Measurements from ENCODE around the gene PAF1. TPM values are rescaled to one million over a fixed set of nuclear protein-coding genes. Genes with fewer than 3 reads are reported as not detected.

Gene PAF1
- total and polyA plus RNA-seq, 4 donors = 13.7 to 29.4 (median 18.9) TPM

DNA sequence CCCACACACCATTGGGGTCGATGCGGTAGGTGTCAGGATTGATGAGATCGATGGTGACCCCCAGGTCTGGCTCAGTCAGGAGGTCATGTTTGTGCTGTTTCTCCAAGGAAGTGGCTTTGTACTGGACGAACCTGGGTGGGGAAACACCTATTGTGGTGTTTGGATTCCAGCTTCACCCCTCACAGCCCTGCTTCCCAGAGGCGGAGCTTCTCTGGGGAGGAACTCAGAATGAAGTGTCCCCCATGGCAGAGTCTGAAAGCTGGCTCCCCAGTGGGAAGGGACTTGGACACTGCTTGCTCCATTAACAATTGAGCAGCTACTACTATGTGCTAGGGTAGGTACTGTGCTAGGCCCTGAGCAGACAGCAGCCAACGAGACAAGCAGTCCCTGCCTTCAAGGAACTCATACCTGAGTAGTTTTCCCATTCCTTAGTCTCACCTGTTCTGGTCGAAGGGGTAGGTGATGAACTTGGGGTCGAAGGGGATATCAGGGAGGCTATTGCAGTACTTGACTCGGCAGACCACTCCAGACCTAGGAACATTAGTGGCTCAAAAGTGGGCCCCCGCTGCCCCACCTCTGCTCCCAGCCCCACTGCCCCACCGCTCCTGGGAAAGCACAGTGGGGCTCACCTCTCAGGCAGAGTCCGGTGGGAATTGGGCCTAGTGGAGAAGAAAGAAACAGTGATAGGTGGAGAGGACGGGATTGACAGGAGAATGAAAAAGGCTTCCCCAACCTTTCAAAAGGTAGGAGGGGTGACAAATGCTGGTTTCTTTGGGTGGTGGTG is 1.1 kb downstream of the PAF1 start:
- peak overlapping the region; percentile 71 to 89 (median 81) for H3K4me3 ChIP-seq (ENCODE audit: low read depth in 1 of 3, low read length in 3 of 3)
- no peaks in the 10 kb centered on the region for H3K27me3 ChIP-seq (ENCODE audit: control insufficient read depth in 4 of 4, insufficient read depth in 4 of 4, low read length in 3 of 4)
- H3K9me3 ChIP-seq (ENCODE audit: control insufficient read depth in 4 of 4, low read length in 3 of 4) = no peaks in the 10 kb centered on the region
- WGBS = 71% methylated on average over 13 of the region's 13 CpGs
- no peak for DNase-seq (ENCODE audit: low spot score)
- peaks cover 7 to 46% (median 29%) of the 10 kb centered on the region in 4 donors for H3K36me3 ChIP-seq (ENCODE audit: control insufficient read depth in 4 of 4, insufficient read depth in 3 of 4, low read depth in 1 of 4, low read length in 3 of 4)
- H3K9ac ChIP-seq (ENCODE audit: low read depth in 1 of 2, low read length in 2 of 2) = peak overlapping the region; percentile 84 to 85
- TF ChIP-seq TAF1 (conservative IDR thresholded peaks at IDR 0.05) (no peak), NR2F2 (IDR thresholded peaks at IDR 0.05) (no peak), RAD21 (IDR thresholded peaks at IDR 0.05) (no peak), SP1 (IDR thresholded peaks at IDR 0.05) (no peak)
- H3K27ac ChIP-seq (ENCODE audit: low read depth in 1 of 2, low read length in 2 of 2) = peak overlapping the region; percentile 8 to 98
- peaks cover 3 to 21% (median 15%) of the 10 kb centered on the region in 4 donors for H3K4me1 ChIP-seq (ENCODE audit: control insufficient read depth in 4 of 4, insufficient read depth in 4 of 4, low read length in 3 of 4)

DNA sequence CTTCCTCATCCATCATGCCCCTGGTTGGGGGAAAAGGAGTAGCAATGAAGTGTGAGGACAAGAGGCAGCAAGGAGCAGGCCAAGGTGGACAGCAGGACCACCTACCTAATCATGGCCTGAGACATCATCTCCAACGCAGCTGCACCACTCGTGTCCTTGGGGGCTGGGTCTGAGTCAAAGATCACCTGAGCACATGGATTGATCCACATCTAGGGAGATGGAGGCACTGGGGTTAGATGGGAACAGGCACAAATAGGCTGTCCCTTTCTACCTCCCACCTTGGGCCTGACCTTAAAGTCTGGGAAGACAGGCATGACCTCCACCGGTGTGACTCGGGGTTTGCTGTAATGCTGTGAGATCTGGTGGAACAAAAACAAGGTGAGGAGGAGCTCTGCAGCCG is 2.2 kb downstream of the PAF1 start:
- Histone ChIP-seq H3K36me3 (ENCODE audit: control insufficient read depth in 4 of 4, insufficient read depth in 3 of 4, low read depth in 1 of 4, low read length in 3 of 4) (peaks cover 7 to 46% (median 30%) of the 10 kb centered on the region in 4 donors), H3K4me1 (ENCODE audit: control insufficient read depth in 4 of 4, insufficient read depth in 4 of 4, low read length in 3 of 4) (peaks cover 3 to 21% (median 15%) of the 10 kb centered on the region in 4 donors), H3K9ac (ENCODE audit: low read depth in 1 of 2, low read length in 2 of 2) (no peak overlapping the region), H3K27ac (ENCODE audit: low read depth in 1 of 2, low read length in 2 of 2) (no peak overlapping the region), H3K4me3 (ENCODE audit: low read depth in 1 of 3, low read length in 3 of 3) (no peak overlapping the region), H3K27me3 (ENCODE audit: control insufficient read depth in 4 of 4, insufficient read depth in 4 of 4, low read length in 3 of 4) (no peaks in the 10 kb centered on the region), H3K9me3 (ENCODE audit: control insufficient read depth in 4 of 4, low read length in 3 of 4) (no peaks in the 10 kb centered on the region)
- 91% methylated on average over 5 of the region's 5 CpGs for WGBS
- no peak for DNase-seq (ENCODE audit: low spot score)
- TF ChIP-seq JUND (IDR thresholded peaks at IDR 0.05) = no peak
- TF ChIP-seq, protein P1, sequence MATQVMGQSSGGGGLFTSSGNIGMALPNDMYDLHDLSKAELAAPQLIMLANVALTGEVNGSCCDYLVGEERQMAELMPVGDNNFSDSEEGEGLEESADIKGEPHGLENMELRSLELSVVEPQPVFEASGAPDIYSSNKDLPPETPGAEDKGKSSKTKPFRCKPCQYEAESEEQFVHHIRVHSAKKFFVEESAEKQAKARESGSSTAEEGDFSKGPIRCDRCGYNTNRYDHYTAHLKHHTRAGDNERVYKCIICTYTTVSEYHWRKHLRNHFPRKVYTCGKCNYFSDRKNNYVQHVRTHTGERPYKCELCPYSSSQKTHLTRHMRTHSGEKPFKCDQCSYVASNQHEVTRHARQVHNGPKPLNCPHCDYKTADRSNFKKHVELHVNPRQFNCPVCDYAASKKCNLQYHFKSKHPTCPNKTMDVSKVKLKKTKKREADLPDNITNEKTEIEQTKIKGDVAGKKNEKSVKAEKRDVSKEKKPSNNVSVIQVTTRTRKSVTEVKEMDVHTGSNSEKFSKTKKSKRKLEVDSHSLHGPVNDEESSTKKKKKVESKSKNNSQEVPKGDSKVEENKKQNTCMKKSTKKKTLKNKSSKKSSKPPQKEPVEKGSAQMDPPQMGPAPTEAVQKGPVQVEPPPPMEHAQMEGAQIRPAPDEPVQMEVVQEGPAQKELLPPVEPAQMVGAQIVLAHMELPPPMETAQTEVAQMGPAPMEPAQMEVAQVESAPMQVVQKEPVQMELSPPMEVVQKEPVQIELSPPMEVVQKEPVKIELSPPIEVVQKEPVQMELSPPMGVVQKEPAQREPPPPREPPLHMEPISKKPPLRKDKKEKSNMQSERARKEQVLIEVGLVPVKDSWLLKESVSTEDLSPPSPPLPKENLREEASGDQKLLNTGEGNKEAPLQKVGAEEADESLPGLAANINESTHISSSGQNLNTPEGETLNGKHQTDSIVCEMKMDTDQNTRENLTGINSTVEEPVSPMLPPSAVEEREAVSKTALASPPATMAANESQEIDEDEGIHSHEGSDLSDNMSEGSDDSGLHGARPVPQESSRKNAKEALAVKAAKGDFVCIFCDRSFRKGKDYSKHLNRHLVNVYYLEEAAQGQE (IDR thresholded peaks at IDR 0.05) = no peak
- TF ChIP-seq, protein P2, sequence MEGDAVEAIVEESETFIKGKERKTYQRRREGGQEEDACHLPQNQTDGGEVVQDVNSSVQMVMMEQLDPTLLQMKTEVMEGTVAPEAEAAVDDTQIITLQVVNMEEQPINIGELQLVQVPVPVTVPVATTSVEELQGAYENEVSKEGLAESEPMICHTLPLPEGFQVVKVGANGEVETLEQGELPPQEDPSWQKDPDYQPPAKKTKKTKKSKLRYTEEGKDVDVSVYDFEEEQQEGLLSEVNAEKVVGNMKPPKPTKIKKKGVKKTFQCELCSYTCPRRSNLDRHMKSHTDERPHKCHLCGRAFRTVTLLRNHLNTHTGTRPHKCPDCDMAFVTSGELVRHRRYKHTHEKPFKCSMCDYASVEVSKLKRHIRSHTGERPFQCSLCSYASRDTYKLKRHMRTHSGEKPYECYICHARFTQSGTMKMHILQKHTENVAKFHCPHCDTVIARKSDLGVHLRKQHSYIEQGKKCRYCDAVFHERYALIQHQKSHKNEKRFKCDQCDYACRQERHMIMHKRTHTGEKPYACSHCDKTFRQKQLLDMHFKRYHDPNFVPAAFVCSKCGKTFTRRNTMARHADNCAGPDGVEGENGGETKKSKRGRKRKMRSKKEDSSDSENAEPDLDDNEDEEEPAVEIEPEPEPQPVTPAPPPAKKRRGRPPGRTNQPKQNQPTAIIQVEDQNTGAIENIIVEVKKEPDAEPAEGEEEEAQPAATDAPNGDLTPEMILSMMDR (IDR thresholded peaks at IDR 0.05; ENCODE audit: low read depth, low read length, missing input control) = no peak
- no peak for TF ChIP-seq TAF1 (conservative IDR thresholded peaks at IDR 0.05)
- TF ChIP-seq RXRA (IDR thresholded peaks at IDR 0.05) = no peak
- TF ChIP-seq SP1 (IDR thresholded peaks at IDR 0.05) = no peak
- TF ChIP-seq, protein P3, sequence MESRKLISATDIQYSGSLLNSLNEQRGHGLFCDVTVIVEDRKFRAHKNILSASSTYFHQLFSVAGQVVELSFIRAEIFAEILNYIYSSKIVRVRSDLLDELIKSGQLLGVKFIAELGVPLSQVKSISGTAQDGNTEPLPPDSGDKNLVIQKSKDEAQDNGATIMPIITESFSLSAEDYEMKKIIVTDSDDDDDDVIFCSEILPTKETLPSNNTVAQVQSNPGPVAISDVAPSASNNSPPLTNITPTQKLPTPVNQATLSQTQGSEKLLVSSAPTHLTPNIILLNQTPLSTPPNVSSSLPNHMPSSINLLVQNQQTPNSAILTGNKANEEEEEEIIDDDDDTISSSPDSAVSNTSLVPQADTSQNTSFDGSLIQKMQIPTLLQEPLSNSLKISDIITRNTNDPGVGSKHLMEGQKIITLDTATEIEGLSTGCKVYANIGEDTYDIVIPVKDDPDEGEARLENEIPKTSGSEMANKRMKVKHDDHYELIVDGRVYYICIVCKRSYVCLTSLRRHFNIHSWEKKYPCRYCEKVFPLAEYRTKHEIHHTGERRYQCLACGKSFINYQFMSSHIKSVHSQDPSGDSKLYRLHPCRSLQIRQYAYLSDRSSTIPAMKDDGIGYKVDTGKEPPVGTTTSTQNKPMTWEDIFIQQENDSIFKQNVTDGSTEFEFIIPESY (IDR thresholded peaks at IDR 0.05) = no peak
- TF ChIP-seq FOXA2 (IDR thresholded peaks at IDR 0.05) = no peak
- TF ChIP-seq RAD21 (IDR thresholded peaks at IDR 0.05) = no peak
- TF ChIP-seq GABPA (IDR thresholded peaks at IDR 0.05 in 1 of 2, conservative IDR thresholded peaks at IDR 0.05 in 1 of 2) = no peak
- TF ChIP-seq FOXA1 (IDR thresholded peaks at IDR 0.05) = no peak
- TF ChIP-seq YY1 (IDR thresholded peaks at IDR 0.05) = no peak
- no peak for TF ChIP-seq HNF4G (IDR thresholded peaks at IDR 0.05)

Measured in liver (tissue), 9 donors.